HUES48 (cell line): ENCODE data around the gene LMLN.
"Not testable (repeated sequence)": the region's sequence is repeated elsewhere in the genome, so short reads cannot be mapped to it uniquely, and the experiment has no call there.

Experiments used
- H3K27ac ChIP-seq: one replicate; pipeline ENCODE4 v1.7.0; 2013; ENCODE audit warnings: low read depth, low read length, inconsistent platforms
- H3K27me3 ChIP-seq: 2 replicates; pipeline ENCODE4 v1.6.1; 2013; ENCODE audit warnings: mild to moderate bottlenecking, low read length; ENCODE audit not compliant: control insufficient read depth, insufficient read depth
- H3K36me3 ChIP-seq: 2 replicates; pipeline ENCODE4 v1.6.1; 2013; ENCODE audit warnings: low read length; ENCODE audit not compliant: control insufficient read depth, insufficient read depth
- H3K4me1 ChIP-seq: 2 replicates; pipeline ENCODE4 v1.6.1; 2013; ENCODE audit warnings: mild to moderate bottlenecking, low read length; ENCODE audit not compliant: control insufficient read depth, insufficient read depth
- H3K4me3 ChIP-seq: 2 replicates; pipeline ENCODE4 v1.5.1; 2013; ENCODE audit warnings: mild to moderate bottlenecking, low read depth, low read length
- H3K9ac ChIP-seq: 2 replicates; pipeline ENCODE4 v1.6.1; 2013; ENCODE audit warnings: mild to moderate bottlenecking, low read depth, low read length, moderate library complexity
- H3K9me3 ChIP-seq: 2 replicates; pipeline ENCODE4 v1.6.1; 2013; ENCODE audit warnings: low read length; ENCODE audit not compliant: control insufficient read depth, insufficient read depth

The LMLN gene

DNA sequence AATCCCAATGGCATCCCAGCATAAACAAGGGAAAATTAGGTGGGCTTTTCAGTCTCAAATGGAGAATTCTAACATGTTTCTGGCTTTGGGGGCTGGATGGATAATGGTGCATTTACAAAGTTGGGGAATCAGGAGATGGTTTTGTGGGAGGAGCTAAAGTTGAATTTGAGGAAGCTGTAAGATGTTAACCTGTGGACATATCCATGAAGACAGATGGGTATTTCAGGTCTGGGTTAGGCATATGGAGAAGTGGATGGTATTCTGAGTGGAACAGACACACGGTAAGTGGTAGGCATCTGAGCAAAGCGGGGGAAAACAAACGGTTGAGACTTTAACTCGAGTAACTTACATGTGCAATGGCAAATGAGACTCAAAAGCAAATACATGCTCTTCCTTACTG, 1.7 kb upstream of the LMLN start:
- H3K27me3 ChIP-seq, result peaks cover 4% of the 10 kb centered on the region; the same call in 1 of the 2 replicates
- H3K4me3 ChIP-seq, result no peak overlapping the region
- H3K9me3 ChIP-seq, result no peaks in the 10 kb centered on the region
- H3K27ac ChIP-seq, result no peak overlapping the region
- peaks cover 16% of the 10 kb centered on the region; the same call in 1 of the 2 replicates for H3K4me1 ChIP-seq
- no peak overlapping the region for H3K9ac ChIP-seq
- H3K36me3 ChIP-seq, result peaks cover 33% of the 10 kb centered on the region

DNA sequence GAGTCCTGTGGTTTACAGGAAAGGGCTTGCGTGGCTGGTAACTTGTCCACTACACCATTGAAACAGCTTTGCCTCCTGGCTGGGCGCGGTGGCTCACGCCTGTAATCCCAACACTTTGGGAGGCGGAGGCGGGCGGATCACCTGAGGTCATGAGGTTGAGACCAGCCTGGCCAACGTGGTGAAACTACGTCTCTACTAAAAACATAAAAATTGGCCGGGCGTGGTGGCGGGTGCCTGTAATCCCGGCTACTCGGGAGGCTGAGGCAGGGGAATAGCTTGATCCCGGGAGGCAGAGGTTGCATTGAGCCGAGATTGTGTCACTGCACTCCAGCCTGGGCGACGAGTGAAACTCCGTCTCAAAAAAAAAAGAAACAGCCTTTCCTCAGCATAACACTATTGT, 1.2 kb upstream of the LMLN start:
- not testable (repeated sequence) for H3K4me3 ChIP-seq, H3K27me3 ChIP-seq, H3K9ac ChIP-seq, H3K9me3 ChIP-seq, H3K27ac ChIP-seq
- peaks cover 16% of the 10 kb centered on the region; the same call in 1 of the 2 replicates for H3K4me1 ChIP-seq
- peaks cover 28% of the 10 kb centered on the region for H3K36me3 ChIP-seq

GRCh38 chr3:197959500-197959890, 522 bp upstream of the LMLN start:
- Histone ChIP-seq H3K36me3 (peaks cover 21% of the 10 kb centered on the region), H3K9ac (no peak overlapping the region), H3K27me3 (peaks cover 4% of the 10 kb centered on the region; the same call in 1 of the 2 replicates), H3K27ac (peak overlapping the region; percentile 2), H3K9me3 (no peaks in the 10 kb centered on the region), H3K4me1 (peaks cover 16% of the 10 kb centered on the region; the same call in 1 of the 2 replicates), H3K4me3 (peak overlapping the region; percentile 79)

GRCh38 chr3:197960694-197961581, 921 bp downstream of the LMLN start:
- Histone ChIP-seq H3K27me3 (peaks cover 4% of the 10 kb centered on the region; the same call in 1 of the 2 replicates), H3K9ac (peak overlapping the region; percentile 58), H3K36me3 (peaks cover 7% of the 10 kb centered on the region), H3K4me1 (peaks cover 16% of the 10 kb centered on the region; the same call in 1 of the 2 replicates), H3K9me3 (no peaks in the 10 kb centered on the region), H3K4me3 (peak overlapping the region; percentile 79), H3K27ac (peak overlapping the region; percentile 81)

- H3K27ac ChIP-seq, result no peak overlapping the region
- no peak overlapping the region for H3K4me3 ChIP-seq
- H3K9ac ChIP-seq, result no peak overlapping the region
- peaks cover under 1% of the 10 kb centered on the region for H3K36me3 ChIP-seq
- H3K9me3 ChIP-seq, result no peaks in the 10 kb centered on the region
- H3K27me3 ChIP-seq, result peaks cover 4% of the 10 kb centered on the region; the same call in 1 of the 2 replicates
- peaks cover 16% of the 10 kb centered on the region; the same call in 1 of the 2 replicates for H3K4me1 ChIP-seq
Observed at GRCh38 chr3:197961582-197961945, 1.5 kb downstream of the LMLN start.

- Histone ChIP-seq H3K27me3 (peaks cover 4% of the 10 kb centered on the region; the same call in 1 of the 2 replicates), H3K9ac (no peak overlapping the region), H3K4me3 (no peak overlapping the region), H3K27ac (no peak overlapping the region), H3K36me3 (no peaks in the 10 kb centered on the region), H3K9me3 (peaks cover 4% of the 10 kb centered on the region; the same call in 1 of the 2 replicates), H3K4me1 (peaks cover 16% of the 10 kb centered on the region; the same call in 1 of the 2 replicates)
Observed at GRCh38 chr3:197963019-197963637, 3.1 kb downstream of the LMLN start.

DNA sequence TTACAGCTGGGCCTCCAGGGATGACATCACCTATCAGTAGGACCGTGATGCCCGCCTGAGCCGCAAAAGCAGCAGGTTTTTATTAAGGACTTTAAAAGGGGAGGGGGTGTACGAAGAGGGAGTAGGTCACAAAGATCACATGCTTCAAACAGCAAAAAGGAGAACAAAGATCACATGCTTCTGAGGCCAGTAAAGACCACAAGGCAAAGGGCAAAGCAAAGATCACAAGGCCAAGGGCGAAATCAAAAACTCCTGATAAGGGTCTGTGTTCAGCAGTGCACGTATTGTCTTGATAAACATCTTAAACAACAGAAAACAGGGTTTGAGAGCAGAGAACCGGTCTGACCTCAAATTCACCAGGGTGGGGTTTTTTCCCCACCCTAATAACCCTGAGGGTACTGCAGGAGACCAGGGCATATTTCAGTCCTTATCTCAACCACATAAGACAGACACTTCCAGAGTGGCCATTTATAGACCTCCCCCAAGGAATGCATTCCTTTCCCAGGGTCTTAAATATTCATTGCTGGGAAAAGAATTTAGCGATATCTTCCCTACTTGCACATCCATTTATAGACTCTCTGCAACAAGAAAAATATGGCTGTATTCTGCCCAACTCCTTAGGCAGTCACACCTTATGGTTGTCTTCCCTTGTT, 7.4 kb downstream of the LMLN start:
- H3K9me3 ChIP-seq, H3K27me3 ChIP-seq, H3K4me1 ChIP-seq, H3K4me3 ChIP-seq, H3K27ac ChIP-seq, H3K36me3 ChIP-seq, H3K9ac ChIP-seq: not testable (repeated sequence)

DNA sequence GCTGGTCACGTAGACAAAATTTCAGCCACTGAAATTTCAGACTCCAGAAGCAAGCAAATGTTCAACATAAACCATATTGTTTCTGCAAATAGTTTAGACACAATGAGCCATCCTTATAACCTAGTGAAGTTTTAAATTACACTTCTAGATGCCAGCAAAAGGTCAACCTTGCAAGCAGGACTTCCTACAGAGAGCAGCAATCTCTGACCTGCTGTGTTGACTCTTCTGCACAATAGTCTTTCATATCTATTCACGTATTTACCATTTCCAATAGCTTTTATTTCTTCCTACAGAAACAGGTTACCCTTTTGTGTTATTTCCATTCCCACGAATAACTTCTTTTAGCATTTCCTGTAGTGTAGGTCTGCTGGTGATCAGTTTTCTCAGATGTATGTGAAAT, 10.6 kb downstream of the LMLN start:
- 0 out of 2 replicates have a peak, but pooled peaks cover 3% of the 10 kb centered on the region for H3K4me1 ChIP-seq
- no peak overlapping the region for H3K4me3 ChIP-seq
- H3K27ac ChIP-seq, result no peak overlapping the region
- no peaks in the 10 kb centered on the region for H3K27me3 ChIP-seq
- H3K9me3 ChIP-seq, result peaks cover 4% of the 10 kb centered on the region; the same call in 1 of the 2 replicates
- H3K36me3 ChIP-seq, result no peaks in the 10 kb centered on the region
- no peak overlapping the region for H3K9ac ChIP-seq

GRCh38 chr3:197974016-197974415, 14.0 kb downstream of the LMLN start:
- Histone ChIP-seq H3K9me3 (no peaks in the 10 kb centered on the region), H3K27me3 (no peaks in the 10 kb centered on the region), H3K4me3 (no peak overlapping the region), H3K27ac (no peak overlapping the region), H3K36me3 (no peaks in the 10 kb centered on the region), H3K9ac (no peak overlapping the region), H3K4me1 (0 out of 2 replicates have a peak, but pooled peaks cover 3% of the 10 kb centered on the region)

GRCh38 chr3:197975311-197975710, 15.3 kb downstream of the LMLN start:
- Histone ChIP-seq H3K36me3 (no peaks in the 10 kb centered on the region), H3K9me3 (no peaks in the 10 kb centered on the region), H3K27me3 (no peaks in the 10 kb centered on the region), H3K4me1 (0 out of 2 replicates have a peak, but pooled peaks cover 3% of the 10 kb centered on the region), H3K9ac (no peak overlapping the region), H3K4me3 (no peak overlapping the region), H3K27ac (no peak overlapping the region)
